HepG2 (cell line): ENCODE data around the gene LRIG1. TPM values are rescaled to one million over a fixed set of nuclear protein-coding genes. Genes with fewer than 3 reads are reported as not detected.
A peak's percentile ranks its signal among the peaks of the same experiment; 100 is the strongest.

Experiments
- CBX1 ChIP-seq: IDR thresholded peaks from one replicate; pipeline ENCODE4 v1.6.1; 2016; ENCODE audit warnings: antibody characterized with exemption, low read depth
- DRAP1 ChIP-seq: IDR thresholded peaks from 2 replicates; pipeline ENCODE4 v1.6.1; 2016; ENCODE audit warnings: missing genetic modification reagents, missing compliant biosample characterization
- FUBP1 ChIP-seq: sonication (generic); formaldehyde crosslinking; IDR thresholded peaks from 2 replicates; pipeline ENCODE4 v1.5.1; 2020; ENCODE audit warnings: missing genetic modification reagents, mild to moderate bottlenecking, borderline replicate concordance
- HNRNPUL1 ChIP-seq: fragments of 200-400 bp; formaldehyde crosslinking; IDR thresholded peaks from 2 replicates; pipeline ENCODE4 v1.6.1; 2017; ENCODE audit warnings: low read depth, mild to moderate bottlenecking, low read length, moderate library complexity
- KLF11 ChIP-seq: IDR thresholded peaks from 2 replicates; pipeline ENCODE4 v1.6.1; 2016; ENCODE audit warnings: missing compliant biosample characterization
- MAFK ChIP-seq, 2 experiments: IDR thresholded peaks in 1 of 2; conservative IDR thresholded peaks in 1 of 2; 2 replicates each; pipeline ENCODE4 v1.6.1; 2011; ENCODE audit warnings: improper control_type of control experiment in 2 of 2, low read length in 2 of 2
- MLXIP ChIP-seq: sonication (generic); formaldehyde crosslinking; IDR thresholded peaks from 2 replicates; pipeline ENCODE4 v1.9.0; 2021; ENCODE audit warnings: missing genetic modification reagents, borderline replicate concordance
- PHF8 ChIP-seq: sonication (generic); formaldehyde crosslinking; IDR thresholded peaks from 2 replicates; pipeline ENCODE4 v1.5.0; 2020; ENCODE audit warnings: missing genetic modification reagents
- POLR2A ChIP-seq, 2 experiments: IDR thresholded peaks; 2 replicates each; pipeline ENCODE4 v1.6.1; 2011; ENCODE audit warnings: low read depth in 2 of 2, low read length in 2 of 2, mild to moderate bottlenecking in 1 of 2, moderate library complexity in 1 of 2; ENCODE audit not compliant: insufficient read depth in 1 of 2
- RFX3 ChIP-seq: IDR thresholded peaks from 2 replicates; pipeline ENCODE4 v1.6.1; 2016; ENCODE audit warnings: missing biosample characterization, missing genetic modification reagents
- SMAD1 ChIP-seq: sonication (generic); formaldehyde crosslinking; IDR thresholded peaks from 2 replicates; pipeline ENCODE4 v1.4.0; 2020; ENCODE audit warnings: missing genetic modification reagents, low read depth, mild to moderate bottlenecking, borderline replicate concordance
- ZFP36L1 ChIP-seq: sonication (generic); formaldehyde crosslinking; IDR thresholded peaks from 2 replicates; pipeline ENCODE4 v1.8.0; 2022; ENCODE audit warnings: mild to moderate bottlenecking, missing genetic modification reagents, moderate library complexity
- ZNF75D ChIP-seq: sonication (generic); formaldehyde crosslinking; IDR thresholded peaks from 2 replicates; pipeline ENCODE4 v1.8.1; 2023; ENCODE audit warnings: missing genetic modification reagents, mild to moderate bottlenecking, borderline replicate concordance
- ZSCAN12 ChIP-seq: sonication (generic); formaldehyde crosslinking; IDR thresholded peaks from 2 replicates; pipeline ENCODE4 v1.9.0; 2021; ENCODE audit warnings: mild to moderate bottlenecking, missing genetic modification reagents
- ZSCAN20 ChIP-seq: sonication (generic); formaldehyde crosslinking; IDR thresholded peaks from 2 replicates; pipeline ENCODE4 v1.4.0; 2020; ENCODE audit warnings: missing genetic modification reagents, mild to moderate bottlenecking, borderline replicate concordance
- polyA plus RNA-seq, 8 experiments: library from polyadenylated mRNA; depleted of rRNA in 3 of 8; stranded (reverse) in 7 of 8; unstranded in 1 of 8; fragments of >200 nt; fragmentation: Illumina TruSeq in 4 of 8; extraction: Trizol in 4 of 8; gene quantifications; 2 replicates each; pipeline versions ENCODE4 v1.2.1 to v1.2.3, GENCODE V29; 2011 to 2016; ENCODE audit warnings: low read depth in 4 of 8, missing spikeins in 1 of 8, mixed read lengths in 1 of 8; ENCODE audit not compliant: insufficient read depth in 1 of 8
- total RNA-seq, 5 experiments: library from RNA; depleted of rRNA; stranded (reverse); fragments of >200 nt; fragmentation: Illumina TruSeq; extraction: Trizol; gene quantifications; 2 replicates each; pipeline ENCODE4 v1.2.3, GENCODE V29; 2016; ENCODE audit warnings: low read depth in 1 of 5
- TF ChIP-seq, protein P1 (sequence below): sonication (generic); formaldehyde crosslinking; conservative IDR thresholded peaks from 2 replicates; pipeline ENCODE4 v1.4.0; 2020; ENCODE audit warnings: missing genetic modification reagents
- TF ChIP-seq, protein P2 (sequence below): sonication (generic); formaldehyde crosslinking; IDR thresholded peaks from 2 replicates; pipeline ENCODE4 v1.8.0; 2022; ENCODE audit warnings: mild to moderate bottlenecking, missing genetic modification reagents
- TF ChIP-seq, protein P3 (sequence below): sonication (generic); formaldehyde crosslinking; IDR thresholded peaks from 2 replicates; pipeline ENCODE4 v1.4.0; 2020; ENCODE audit warnings: mild to moderate bottlenecking, missing genetic modification reagents
- TF ChIP-seq, protein P4 (sequence below): sonication (generic); formaldehyde crosslinking; IDR thresholded peaks from 2 replicates; pipeline ENCODE4 v1.8.1; 2023; ENCODE audit warnings: missing genetic modification reagents, mild to moderate bottlenecking, borderline replicate concordance

Gene LRIG1
- total and polyA plus RNA-seq, 2 of the 13 experiments (the other 11 are each of a cell fraction or from before 2014, with no cell fraction given), result 17.8 to 24.8 TPM

- TF ChIP-seq ZSCAN20 (CRISPR knock-in tag) (no peak), ZFP36L1 (CRISPR knock-in tag) (peak; percentile 78; the same call in 1 of the 2 replicates), ZSCAN12 (CRISPR knock-in tag) (no peak), PHF8 (CRISPR knock-in tag) (0 out of 2 replicates have a peak, but pooled peaks have one; percentile 25), ZNF75D (CRISPR knock-in tag) (no peak), SMAD1 (CRISPR knock-in tag) (no peak), MAFK (conservative IDR thresholded peaks at IDR 0.05 in 1 of 2, IDR thresholded peaks at IDR 0.05 in 1 of 2; ENCODE audit: low read length in 2 of 2) (no peak), KLF11 (CRISPR knock-in tag) (peak; percentile 86; the same call in 1 of the 2 replicates), POLR2A (IDR thresholded peaks at IDR 0.05; ENCODE audit: insufficient read depth in 1 of 2, low read depth in 2 of 2, low read length in 2 of 2) (peak; percentile 72 to 76), MLXIP (CRISPR knock-in tag) (no peak), RFX3 (CRISPR knock-in tag) (no peak), HNRNPUL1 (no peak), DRAP1 (peak; percentile 58), CBX1 (no peak), FUBP1 (CRISPR knock-in tag) (no peak; the same call in 1 of the 2 replicates)
- TF ChIP-seq, protein P1, sequence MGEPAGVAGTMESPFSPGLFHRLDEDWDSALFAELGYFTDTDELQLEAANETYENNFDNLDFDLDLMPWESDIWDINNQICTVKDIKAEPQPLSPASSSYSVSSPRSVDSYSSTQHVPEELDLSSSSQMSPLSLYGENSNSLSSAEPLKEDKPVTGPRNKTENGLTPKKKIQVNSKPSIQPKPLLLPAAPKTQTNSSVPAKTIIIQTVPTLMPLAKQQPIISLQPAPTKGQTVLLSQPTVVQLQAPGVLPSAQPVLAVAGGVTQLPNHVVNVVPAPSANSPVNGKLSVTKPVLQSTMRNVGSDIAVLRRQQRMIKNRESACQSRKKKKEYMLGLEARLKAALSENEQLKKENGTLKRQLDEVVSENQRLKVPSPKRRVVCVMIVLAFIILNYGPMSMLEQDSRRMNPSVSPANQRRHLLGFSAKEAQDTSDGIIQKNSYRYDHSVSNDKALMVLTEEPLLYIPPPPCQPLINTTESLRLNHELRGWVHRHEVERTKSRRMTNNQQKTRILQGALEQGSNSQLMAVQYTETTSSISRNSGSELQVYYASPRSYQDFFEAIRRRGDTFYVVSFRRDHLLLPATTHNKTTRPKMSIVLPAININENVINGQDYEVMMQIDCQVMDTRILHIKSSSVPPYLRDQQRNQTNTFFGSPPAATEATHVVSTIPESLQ (CRISPR knock-in tag), result no peak; the same call in 1 of the 2 replicates
- TF ChIP-seq, protein P2, sequence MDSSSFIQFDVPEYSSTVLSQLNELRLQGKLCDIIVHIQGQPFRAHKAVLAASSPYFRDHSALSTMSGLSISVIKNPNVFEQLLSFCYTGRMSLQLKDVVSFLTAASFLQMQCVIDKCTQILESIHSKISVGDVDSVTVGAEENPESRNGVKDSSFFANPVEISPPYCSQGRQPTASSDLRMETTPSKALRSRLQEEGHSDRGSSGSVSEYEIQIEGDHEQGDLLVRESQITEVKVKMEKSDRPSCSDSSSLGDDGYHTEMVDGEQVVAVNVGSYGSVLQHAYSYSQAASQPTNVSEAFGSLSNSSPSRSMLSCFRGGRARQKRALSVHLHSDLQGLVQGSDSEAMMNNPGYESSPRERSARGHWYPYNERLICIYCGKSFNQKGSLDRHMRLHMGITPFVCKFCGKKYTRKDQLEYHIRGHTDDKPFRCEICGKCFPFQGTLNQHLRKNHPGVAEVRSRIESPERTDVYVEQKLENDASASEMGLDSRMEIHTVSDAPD (CRISPR knock-in tag), result no peak
- TF ChIP-seq, protein P3, sequence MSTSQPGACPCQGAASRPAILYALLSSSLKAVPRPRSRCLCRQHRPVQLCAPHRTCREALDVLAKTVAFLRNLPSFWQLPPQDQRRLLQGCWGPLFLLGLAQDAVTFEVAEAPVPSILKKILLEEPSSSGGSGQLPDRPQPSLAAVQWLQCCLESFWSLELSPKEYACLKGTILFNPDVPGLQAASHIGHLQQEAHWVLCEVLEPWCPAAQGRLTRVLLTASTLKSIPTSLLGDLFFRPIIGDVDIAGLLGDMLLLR (CRISPR knock-in tag), result no peak
- TF ChIP-seq, protein P4, sequence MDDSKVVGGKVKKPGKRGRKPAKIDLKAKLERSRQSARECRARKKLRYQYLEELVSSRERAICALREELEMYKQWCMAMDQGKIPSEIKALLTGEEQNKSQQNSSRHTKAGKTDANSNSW, result no peak
Observed at GRCh38 chr3:66500576-66501482, at the start of gene LRIG1 (continued).
